Measurements from ENCODE around the gene CTNNA1. TPM values are rescaled to one million over a fixed set of nuclear protein-coding genes. Genes with fewer than 3 reads are reported as not detected.
"Not testable (repeated sequence)": the region's sequence is repeated elsewhere in the genome, so short reads cannot be mapped to it uniquely, and the experiment has no call there.

CTNNA1 gene
- total RNA-seq, 1 donor from 2014 or later = 361 TPM

- Histone ChIP-seq H3K36me3 (no peaks in the 10 kb centered on the region), H3K4me3 (no peak overlapping the region), H3K27me3 (ENCODE audit: low read depth) (no peaks in the 10 kb centered on the region), H3K27ac (peak overlapping the region; percentile 24), H3K4me1 (peaks cover 14% of the 10 kb centered on the region), H3K9me3 (no peaks in the 10 kb centered on the region)
- ATAC-seq (peak; percentile 74 to 87), DNase-seq (peak; percentile 57)
- intact Hi-C loops (cut with DNase I) = no loop called here
- TF ChIP-seq CTCF (IDR thresholded peaks at IDR 0.05) = no peak
These were observed 8.0 kb upstream of the CTNNA1 start for GRCh38 chr5:138745268-138745667.

DNA sequence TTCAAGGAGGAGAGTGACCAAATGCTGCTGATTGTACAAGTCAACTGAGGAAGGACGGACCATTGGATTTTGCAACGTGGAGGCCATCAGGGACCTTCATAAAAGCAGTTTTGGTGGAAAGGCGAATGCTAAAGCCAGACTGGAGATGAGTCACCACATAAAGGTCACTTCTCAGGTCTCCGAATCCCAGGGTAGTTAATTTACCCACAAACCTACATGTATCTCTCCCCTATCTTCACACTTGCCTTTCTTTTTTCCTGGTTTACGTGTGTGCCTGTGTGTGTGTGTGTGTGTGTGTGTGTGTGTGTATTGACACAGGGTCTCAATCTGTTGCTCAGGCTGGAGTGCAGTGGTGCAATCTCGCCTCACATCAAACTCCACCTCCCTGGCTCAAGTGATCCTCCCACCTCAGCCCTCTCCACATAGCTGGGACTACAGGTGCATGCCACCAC lies 4.6 kb upstream of the CTNNA1 start:
- ATAC-seq = no peak
- intact Hi-C loops (cut with DNase I) = no loop called here
- no peak for TF ChIP-seq CTCF (IDR thresholded peaks at IDR 0.05)
- DNase-seq = no peak
- Histone ChIP-seq H3K27ac (no peak overlapping the region), H3K4me1 (no peaks in the 10 kb centered on the region), H3K9me3 (no peaks in the 10 kb centered on the region), H3K36me3 (no peaks in the 10 kb centered on the region), H3K4me3 (no peak overlapping the region), H3K27me3 (ENCODE audit: low read depth) (no peaks in the 10 kb centered on the region)

DNA sequence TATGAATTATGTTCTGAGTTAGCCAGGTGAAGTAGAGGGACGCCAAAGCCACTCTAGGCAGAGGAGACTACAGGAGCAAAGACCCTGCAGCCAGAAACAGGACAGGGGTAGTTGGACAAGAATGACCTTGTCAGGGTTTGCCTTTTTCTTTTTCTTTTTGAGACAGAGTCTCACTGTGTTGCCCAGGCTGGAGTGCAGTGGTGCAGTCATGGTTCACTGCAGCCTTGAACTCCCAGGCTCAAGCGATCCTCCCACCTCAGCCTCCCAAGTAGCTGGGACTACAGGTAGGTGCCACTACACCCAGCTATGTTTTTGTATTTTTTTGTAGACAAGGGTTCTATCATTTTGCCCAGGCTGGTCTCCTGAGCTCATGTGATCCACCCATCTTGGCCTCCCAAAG lies 1.9 kb upstream of the CTNNA1 start:
- DNase-seq; intact Hi-C loops (cut with DNase I); H3K9me3 ChIP-seq; H3K27me3 ChIP-seq (ENCODE audit: low read depth); H3K4me3 ChIP-seq; H3K27ac ChIP-seq; ATAC-seq; H3K36me3 ChIP-seq: not testable (repeated sequence)
- H3K4me1 ChIP-seq = peaks cover 22% of the 10 kb centered on the region

DNA sequence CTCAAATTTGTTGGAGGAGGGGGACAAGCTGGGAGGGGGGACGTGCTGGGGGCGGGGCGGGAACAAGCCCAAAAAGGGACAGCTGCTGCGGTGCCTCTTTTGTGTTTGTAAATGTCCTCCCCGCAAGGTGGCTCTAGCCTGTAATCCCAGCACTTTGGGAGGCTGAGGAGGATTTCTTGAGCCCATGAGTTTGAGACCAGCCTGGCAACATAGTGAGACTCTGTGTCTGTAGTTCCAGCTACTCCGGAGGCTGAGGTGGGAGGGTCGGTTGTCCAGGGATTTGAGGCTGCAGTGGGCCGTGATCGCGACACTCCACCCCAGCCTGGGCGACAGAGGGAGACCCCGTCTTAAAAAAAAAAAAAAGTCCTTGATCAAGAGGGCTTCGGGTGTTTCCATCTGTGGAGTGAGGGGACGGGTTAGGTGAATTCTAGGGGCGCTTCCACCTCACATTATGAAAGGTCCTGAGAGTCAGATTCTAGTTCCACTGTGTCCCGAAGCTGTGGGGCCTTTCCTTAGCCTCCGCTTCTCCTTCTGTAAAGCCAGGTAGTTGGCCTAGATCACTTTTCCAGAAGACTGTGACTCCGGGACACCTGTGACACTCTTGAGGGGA lies 779 bp upstream of the CTNNA1 start:
- Histone ChIP-seq H3K36me3 (peaks cover 5% of the 10 kb centered on the region), H3K9me3 (no peaks in the 10 kb centered on the region), H3K27me3 (ENCODE audit: low read depth) (no peaks in the 10 kb centered on the region), H3K4me3 (peak overlapping the region; percentile 88), H3K4me1 (peaks cover 29% of the 10 kb centered on the region), H3K27ac (peak overlapping the region; percentile 99)
- no peak for TF ChIP-seq CTCF (IDR thresholded peaks at IDR 0.05)
- intact Hi-C loops (cut with DNase I) = no loop called here
- DNase-seq (no peak), ATAC-seq (peak in 1 of 2 donors; percentile 18)

GRCh38 chr5:138753794-138754698 lies 821 bp downstream of the CTNNA1 start:
- ATAC-seq (peak; percentile 79 to 81), DNase-seq (peak; percentile 96)
- Histone ChIP-seq H3K36me3 (peaks cover 18% of the 10 kb centered on the region), H3K4me1 (peaks cover 33% of the 10 kb centered on the region), H3K4me3 (peak overlapping the region; percentile 88), H3K27ac (peak overlapping the region; percentile 99), H3K27me3 (ENCODE audit: low read depth) (no peaks in the 10 kb centered on the region), H3K9me3 (no peaks in the 10 kb centered on the region)
- no peak for TF ChIP-seq CTCF (IDR thresholded peaks at IDR 0.05)
- intact Hi-C loops (cut with DNase I) = no loop called here

DNA sequence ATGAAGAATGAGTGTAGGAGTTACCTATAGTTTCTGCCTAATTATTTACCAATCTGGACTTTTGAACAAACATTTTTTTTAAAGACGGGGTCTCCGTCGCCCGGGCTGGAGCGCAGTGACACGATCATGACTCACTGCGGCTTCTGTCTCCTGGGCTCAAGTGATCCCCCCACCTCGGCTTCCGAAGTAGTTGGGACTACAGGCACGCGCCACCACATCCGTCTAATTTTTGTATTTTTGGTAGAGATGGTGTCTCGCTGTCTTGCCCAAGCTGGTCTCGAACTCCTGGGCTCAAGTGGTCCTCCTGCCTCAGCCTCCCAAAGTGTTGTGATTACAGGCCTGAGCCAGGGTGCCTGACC lies 1.5 kb downstream of the CTNNA1 start:
- Histone ChIP-seq H3K36me3 (peaks cover 21% of the 10 kb centered on the region), H3K27me3 (ENCODE audit: low read depth) (no peaks in the 10 kb centered on the region), H3K9me3 (no peaks in the 10 kb centered on the region), H3K27ac (peak overlapping the region; percentile 99), H3K4me1 (peaks cover 36% of the 10 kb centered on the region), H3K4me3 (peak overlapping the region; percentile 88)
- DNase-seq (no peak), ATAC-seq (no peak)
- intact Hi-C loops (cut with DNase I) = no loop called here
- no peak for TF ChIP-seq CTCF (IDR thresholded peaks at IDR 0.05)
